Muscle of back (tissue), 13 donors: Measurements from ENCODE around the gene SLC22A13. TPM values are rescaled to one million over a fixed set of nuclear protein-coding genes. Genes with fewer than 3 reads are reported as not detected.
"Not testable (repeated sequence)": the region's sequence is repeated elsewhere in the genome, so short reads cannot be mapped to it uniquely, and the experiment has no call there.

Experiments used
- DNase-seq, 3 donors: peaks; one replicate each; pipeline versions ENCODE4 v3.0.0 to v3.0.0-alpha.2; 2013
- long read RNA-seq, 9 donors: transcript quantifications; one replicate each; lab custom pipeline, GENCODE V29; 2026
- polyA plus RNA-seq, 10 donors: library from polyadenylated mRNA; unstranded; fragments of 120-200 nt; gene quantifications; one replicate each; pipeline ENCODE4 v1.2.1, GENCODE V29; 2013; ENCODE audit not compliant: insufficient read length in 10 of 10

The SLC22A13 gene, protein sequence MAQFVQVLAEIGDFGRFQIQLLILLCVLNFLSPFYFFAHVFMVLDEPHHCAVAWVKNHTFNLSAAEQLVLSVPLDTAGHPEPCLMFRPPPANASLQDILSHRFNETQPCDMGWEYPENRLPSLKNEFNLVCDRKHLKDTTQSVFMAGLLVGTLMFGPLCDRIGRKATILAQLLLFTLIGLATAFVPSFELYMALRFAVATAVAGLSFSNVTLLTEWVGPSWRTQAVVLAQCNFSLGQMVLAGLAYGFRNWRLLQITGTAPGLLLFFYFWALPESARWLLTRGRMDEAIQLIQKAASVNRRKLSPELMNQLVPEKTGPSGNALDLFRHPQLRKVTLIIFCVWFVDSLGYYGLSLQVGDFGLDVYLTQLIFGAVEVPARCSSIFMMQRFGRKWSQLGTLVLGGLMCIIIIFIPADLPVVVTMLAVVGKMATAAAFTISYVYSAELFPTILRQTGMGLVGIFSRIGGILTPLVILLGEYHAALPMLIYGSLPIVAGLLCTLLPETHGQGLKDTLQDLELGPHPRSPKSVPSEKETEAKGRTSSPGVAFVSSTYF
- polyA plus RNA-seq, result under 1 TPM in 7 of 10 donors, not detected in 3; 0.08 to 0.26 (median 0.18) TPM
- long read RNA-seq, donor 1, result 0 reads
- long read RNA-seq, donor 2, result 0 reads
- long read RNA-seq, donor 3, result 0 reads
- long read RNA-seq, donor 4, result 0 reads
- long read RNA-seq, donor 5, result 0 reads
- long read RNA-seq, donor 6, result 0 reads
- long read RNA-seq, donor 7, result 0 reads
- long read RNA-seq, donor 8, result 0 reads
- long read RNA-seq, donor 9, result 0 reads

DNA sequence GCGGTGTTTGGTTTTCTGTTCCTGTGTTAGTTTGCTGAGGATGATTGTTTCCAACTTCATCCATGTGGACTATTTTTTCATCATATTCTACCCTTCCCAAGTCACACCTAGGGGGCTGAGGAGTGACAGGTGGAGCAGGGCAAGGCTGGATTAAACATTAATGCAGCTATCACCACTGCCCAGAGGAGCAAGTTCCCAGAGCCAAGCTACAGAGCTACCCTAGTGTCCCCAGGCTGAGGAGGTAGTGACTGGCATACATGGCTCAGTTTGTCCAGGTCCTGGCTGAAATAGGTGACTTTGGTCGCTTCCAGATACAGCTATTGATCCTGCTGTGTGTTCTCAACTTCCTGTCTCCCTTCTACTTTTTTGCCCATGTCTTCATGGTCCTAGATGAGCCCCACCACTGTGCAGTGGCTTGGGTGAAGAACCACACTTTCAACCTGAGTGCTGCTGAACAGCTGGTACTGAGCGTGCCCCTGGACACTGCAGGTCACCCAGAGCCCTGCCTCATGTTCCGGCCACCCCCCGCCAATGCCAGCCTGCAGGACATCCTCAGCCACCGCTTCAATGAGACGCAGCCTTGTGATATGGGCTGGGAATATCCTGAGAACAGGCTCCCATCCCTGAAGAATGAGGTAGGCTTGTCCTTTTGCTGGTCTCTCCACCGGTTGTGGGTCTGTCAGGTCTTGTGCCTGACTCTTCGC is at the start of gene SLC22A13:
Gene SLC22A13 (plus strand): TSS at position 209 of the 704 bp plus-strand sequence. CDS start 49 bp downstream, at position 258.
- DNase-seq, result no peak

DNA sequence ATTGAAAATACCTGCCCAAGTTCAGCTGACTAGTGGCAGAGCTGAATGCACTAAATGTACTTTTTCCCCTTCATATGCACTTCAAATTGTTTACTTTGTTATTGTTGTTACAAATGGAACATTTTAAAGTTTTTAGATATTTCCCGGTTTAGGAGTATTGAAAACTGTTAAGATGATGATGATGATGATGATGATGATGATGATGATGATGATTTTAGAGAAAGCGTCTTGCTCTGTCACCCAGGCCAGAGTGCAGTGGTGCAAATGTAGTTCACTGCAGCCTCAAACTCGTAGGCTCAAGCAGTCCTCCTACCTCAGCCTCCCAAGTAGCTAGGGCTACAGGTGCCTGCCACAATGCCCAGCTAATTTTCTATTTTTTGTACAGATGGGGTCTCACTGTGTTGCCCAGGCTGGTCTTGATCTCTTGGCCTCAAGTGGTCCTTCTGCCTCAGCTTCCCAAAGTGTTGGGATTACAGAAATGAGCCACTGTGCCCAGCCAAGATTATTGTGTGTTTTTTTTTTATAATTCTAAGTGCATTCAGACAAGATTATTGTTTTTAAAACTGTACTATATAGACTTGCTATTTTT is 45.9 kb upstream of the SLC22A13 start:
- DNase-seq, result no peak

DNA sequence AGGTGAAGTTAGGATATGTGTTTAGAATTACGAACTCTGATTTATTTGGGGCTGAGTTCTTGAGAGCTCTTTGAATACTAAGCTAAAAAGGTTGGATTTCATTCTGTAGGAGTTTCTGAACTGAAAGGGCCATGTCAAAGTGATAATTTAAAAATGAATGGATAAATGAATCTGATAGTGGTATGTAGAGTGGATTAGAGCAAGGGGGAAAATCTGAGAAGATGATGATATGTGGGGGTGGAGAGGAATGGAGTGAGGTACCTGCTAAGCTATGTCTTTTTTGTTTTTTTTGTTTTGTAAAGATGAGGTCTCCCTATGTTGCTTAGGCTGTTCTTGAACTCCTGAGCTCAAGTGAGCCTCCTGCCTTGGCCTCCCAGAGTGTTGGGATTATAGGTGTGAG is 44.6 kb upstream of the SLC22A13 start:
- no peak for DNase-seq

DNA sequence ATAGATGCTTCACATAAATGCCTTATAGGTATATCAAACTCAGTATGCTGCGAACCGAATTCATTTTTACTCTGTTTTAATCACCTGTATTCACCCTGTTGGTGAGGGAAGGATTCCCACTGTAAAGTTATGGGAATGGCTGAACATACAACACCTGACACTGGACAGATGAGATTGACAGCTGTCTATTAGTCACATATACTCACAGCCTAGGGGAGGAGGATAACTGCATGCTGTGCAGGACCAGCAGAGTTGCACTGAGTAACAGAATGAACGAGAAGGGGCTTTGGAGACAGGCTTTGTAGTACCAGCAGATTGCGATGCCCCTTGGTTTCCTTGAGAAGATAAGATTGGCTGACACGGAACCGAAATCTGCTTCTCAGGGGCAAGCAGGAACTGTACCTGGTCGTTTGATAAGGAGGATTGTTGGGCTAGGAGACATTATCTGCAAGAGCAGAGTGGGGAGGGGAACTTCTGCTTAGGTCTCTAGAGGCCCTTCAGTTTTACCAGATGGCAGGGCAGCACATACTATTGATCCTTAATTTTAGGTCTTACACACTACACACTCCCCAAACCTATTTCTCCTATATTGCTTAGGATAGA is 43.5 kb upstream of the SLC22A13 start:
- no peak for DNase-seq

DNA sequence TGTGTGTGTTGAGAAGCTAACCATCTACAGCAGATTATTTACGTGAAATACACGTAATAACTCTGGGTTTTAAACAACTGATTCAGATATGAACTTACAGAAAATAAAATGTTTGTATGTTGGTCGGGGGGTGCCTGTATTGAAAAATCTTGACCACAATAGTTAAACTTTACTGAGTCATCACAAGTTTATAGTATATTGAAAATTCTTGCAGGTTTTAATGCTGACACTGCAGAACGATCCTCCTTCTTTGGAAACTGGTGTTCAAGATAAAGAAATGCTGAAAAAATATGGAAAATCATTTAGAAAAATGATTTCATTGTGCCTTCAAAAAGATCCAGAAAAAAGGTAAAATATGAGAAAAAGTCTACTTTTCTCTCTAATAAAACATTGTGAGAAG is 41.3 kb upstream of the SLC22A13 start:
- DNase-seq, result no peak

DNA sequence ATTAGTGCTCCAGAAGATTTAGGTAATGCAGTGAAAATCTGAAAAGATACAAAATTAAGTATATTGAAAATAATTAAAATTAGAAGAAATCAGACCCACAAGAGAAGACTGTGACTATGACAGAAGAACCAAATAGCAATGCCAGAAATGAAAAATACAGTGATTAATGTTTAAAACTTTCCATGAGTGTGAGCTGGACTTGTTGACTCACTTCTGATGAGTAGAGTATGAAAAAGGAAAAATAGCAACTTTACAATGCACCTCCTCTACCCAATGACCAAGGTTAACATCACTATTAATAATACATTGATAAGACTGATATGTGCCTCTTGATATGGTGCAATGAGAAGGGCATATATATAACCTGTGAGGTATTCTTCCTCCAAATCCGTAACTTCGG is 39.3 kb upstream of the SLC22A13 start:
- no peak for DNase-seq

DNA sequence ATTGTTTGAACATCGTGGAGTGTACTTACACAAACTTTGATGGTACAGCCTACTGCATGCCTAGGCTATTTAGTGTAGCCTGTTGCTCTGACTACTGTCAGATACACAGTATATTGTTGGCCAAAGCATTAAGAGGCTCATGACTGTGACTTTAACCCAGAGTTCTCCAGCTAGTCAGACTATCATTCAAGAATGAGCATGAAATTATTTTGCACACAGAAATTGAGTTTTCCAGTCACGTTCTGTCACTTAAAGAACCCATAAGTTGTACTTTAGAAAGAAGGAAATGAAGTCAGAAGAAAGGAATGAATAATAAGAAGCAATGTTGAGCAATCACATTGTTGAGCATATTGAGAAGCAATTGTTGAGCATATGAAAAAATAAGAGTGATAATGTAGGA is 37.6 kb upstream of the SLC22A13 start:
- DNase-seq, result peak in 2 of 3 donors; percentile 16 to 52

DNA sequence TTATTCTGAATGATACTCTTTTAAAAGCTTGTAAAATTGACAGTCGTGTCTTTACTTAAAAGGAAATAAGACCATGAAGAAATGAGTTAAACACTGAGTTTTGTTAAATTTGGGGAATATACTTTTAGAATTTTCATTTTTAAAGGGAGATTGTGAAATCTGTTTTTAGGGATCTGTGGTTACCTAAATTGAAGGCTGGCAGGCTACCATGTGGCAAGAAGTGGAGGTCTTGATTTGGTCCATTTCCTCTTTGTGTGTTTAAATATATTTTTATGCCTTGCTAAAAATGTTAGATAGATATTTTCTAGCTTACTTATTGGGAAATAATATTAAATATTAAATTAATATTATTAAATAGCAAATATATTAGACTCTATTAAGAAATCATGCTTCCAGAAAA is 36.6 kb upstream of the SLC22A13 start:
- no peak for DNase-seq

DNA sequence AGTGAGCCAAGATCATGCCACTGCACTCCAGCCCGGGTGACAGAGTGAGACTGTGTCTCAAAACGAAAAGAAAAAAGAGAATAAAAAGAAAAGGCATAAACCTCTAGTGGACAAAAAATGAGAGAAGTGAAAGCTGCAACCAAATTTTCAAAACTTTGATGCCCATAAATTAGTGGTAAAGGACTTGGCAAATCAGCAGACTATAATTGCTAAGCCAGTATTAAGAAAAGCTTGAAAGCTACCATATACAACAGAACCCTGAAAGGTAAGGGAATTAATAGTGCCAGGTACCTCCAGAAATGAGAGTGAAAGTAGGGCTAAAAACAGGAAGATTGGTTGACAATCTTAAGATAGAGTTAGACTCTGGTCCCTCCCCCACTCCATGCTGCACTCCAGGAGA is 32.9 kb upstream of the SLC22A13 start:
- no peak for DNase-seq

DNA sequence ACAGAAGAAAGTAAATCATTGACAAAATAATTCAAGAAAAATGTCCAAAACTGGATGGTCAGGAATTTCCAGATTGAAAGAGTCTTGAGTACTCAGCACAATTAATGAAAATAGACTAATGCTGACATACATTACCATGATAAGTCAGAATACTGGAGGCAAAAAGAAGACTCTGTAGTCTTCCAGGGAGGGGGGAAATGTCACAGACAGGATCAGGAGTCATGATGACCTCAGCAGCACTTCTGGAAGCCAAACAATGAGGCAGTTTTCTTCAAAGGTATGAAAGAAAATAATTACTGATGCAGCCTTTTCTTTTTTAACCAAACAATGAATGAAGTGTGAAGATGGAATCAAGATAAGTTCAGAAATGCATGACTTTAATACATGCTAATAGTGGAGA is 30.1 kb upstream of the SLC22A13 start:
- DNase-seq, result no peak

DNA sequence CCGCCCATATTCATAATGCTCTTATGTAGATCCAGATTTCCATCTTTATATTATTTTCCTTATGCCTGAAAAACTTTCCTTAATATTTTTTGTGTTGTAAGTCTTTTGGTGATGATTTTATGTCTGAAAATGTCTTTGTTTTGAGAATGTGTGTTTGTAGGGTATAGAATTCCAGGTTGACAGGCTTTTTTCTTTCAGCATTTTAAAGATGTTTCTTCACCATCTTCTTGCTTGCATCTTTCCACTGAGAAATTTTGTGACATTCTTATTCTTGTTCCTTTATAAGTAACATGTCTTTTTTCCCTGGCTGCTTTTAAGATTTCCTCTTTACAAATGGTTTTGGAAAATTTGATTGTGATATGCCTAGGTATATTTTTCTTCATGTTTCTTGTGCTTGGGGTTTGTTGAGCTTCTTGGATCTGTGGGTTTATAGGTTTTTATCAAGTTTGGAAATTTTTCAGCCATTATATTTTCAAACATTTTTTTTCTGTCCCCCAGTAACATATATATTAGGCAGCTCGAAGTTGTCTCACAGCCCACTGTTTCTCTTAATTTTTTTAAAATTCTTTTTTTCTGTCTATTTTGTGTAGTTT is 27.1 kb upstream of the SLC22A13 start:
- no peak for DNase-seq

DNA sequence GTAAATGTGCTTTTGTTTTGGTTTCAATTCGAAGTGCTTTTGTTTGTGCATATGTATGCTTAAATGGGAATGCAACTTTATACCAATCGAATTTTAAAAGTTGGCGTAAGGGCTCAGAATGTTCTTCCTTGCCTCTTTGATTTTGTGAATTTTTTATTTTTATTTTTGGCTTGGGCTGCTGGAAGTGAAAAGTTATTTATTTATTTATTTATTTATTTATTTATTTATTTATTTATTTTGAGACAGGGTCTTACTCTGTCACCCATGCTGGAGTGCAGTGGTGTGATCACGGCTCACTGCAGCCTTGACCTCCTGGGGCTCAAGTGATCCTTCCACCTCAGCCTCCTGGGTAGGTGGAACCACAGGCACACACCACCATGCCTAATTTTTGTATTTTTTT is 22.8 kb upstream of the SLC22A13 start:
- DNase-seq, result not testable (repeated sequence)

DNA sequence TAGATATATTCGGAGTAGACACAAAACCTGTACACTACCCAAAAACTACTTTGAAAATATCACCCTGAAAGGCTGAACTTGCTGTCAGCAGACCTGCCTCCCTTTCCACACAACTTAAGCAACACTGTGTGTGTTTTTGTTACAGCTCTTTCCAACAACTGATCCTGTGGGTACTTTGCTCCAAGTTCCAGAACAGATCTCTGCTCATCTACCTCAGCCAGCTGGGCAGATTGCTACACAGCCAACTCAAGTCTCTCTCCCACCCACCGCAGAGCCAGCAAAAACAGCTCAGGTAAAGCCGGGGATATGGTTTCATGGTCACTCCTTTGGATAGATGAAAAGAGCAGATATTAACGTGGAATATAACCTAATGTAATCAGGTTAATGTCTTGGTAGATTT is 19.7 kb upstream of the SLC22A13 start:
- DNase-seq, result no peak

DNA sequence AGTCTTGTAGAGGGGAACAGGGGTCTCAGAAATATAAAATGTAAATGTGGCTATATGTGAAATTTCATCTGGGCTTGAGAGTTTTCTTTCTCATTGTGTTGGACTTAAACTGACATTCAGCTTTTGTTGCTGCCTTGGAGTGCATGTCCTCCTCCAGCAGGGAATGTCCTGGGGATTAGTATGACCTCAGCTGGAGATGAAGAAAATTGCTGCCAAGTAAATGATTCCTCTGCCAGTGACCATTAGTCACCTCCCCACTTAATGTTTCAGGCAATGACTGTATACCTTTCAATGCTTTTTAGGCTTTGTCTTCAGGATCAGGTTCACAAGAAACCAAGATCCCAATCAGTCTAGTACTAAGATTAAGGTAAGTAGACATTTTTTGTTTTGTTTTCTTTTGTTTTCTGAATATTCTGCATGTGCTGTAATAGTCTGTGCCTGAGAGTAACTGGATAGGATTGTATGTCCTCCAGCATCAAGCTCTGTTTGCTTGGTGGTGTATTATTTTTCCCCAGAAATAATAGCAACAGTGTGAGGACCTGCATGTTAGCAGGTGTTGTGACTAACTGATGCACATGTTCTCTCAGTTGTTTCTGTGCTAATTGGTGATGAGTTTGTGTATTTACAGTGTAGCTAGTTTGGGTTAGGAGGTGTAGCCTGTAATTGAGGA is 18.1 kb upstream of the SLC22A13 start:
- DNase-seq, result peak; percentile 66 to 75 (median 67)

DNA sequence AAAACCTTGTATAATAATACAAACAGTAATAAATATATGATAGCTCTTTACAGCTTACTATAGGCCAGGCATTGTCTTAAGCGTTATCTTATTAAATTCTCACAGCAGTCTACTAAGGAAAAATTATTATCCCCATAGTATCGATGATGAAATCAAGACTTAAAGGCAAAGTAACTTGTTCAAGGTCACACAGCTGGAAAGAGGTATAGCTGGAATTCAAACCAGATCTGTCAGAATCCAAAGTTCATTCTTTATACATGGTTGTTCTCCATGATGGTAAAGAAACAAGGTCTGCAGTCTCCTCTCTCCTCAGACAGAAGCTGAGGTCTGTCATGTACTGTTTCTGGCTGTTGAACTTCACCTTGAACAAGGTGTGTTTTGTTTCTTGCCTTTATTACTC is 15.4 kb upstream of the SLC22A13 start:
- DNase-seq, result no peak

DNA sequence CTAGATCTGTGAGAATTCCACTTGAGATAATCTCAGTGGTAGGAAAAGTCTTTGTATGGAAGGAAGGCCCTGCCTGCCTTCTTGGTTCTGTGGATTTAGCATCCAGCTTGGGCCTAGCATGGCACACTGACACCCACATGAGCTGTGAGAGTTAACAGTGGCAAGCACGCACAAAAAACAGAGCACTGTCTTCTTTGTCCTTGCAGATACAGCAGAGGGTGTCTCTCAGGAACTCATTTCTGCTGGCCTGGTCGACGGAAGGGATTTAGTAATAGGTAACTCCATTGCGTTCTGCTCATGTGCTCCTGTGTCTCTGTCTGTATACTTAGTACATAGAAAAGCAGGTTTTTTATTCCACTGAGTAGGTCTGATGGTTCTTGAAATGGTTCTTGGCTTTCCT is 14.4 kb upstream of the SLC22A13 start:
- no peak for DNase-seq

DNA sequence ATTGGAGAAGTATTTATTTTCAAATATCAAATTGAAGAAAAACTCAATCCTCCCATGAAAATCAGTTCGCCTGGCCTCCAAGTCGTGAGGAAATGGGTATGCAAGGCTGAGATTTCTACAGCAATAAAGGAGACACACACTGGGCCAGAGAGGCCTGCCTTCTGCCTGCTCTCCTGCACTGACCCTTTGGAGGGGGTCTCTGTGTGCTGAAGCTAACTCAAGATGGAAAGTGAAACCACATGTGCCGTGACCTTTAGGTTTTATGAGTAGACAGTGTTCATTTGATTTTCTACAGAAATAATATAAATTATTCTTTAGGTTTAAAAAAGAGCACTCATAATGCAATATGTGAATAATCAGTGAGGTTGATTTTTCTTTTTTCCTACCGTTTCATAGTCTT is 11.9 kb upstream of the SLC22A13 start:
- DNase-seq, result no peak

DNA sequence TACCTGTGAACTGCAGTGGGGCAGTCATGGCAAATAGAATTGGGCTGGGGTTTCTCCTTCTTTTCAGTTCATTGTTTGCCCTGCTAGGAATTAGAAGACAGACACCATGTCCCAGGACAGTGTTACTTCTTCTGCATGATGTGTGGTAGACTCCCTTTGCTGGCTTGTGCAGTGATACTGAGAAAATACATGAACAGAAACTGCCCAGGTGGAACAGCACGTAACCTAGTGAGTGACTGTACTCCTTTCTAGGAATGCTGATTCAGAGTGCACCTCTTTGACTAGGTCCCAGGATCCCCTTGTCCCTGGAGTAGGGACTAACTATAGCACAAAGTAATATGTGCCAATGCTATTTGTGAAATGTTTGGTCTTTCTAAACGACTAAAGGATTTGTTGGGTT is 10.7 kb upstream of the SLC22A13 start:
- DNase-seq, result no peak

DNA sequence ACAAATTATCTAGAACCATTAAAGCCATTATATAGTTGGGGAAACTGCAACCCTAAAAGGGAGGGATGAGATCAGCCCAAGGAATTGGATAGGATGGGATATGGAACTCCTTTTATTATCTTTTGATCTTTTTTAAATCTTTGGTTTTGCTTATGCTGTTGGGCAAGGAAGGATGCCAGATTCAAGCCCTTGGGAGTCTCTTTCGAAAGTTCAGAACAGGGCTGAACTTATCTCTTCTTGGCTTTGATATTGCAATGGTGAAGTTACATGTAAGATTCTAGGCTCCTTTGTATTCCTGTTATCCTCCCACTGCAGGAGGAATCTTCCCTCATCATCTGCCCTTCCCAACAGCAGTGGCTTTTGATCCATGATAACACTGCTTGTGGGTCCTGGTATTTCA is 10.0 kb upstream of the SLC22A13 start:
- no peak for DNase-seq

DNA sequence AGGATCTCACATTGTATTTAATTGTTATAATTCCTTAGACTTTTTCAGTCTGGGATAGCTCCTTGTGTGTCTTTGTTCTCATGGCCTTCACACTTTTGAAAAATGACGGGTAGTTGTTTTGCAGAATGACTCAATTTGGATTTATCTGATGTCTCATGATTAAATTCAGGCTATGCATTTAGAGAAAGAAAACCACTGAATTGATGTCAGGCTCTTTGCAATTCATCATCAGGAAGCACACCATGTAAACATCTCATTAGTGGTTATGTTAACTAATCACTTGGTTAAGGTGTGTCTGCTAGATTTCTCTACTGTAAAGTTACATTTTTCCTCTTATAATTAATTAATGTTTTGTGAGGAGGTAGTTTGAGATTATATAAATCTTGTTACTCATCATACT is 8.0 kb upstream of the SLC22A13 start:
- no peak for DNase-seq

DNA sequence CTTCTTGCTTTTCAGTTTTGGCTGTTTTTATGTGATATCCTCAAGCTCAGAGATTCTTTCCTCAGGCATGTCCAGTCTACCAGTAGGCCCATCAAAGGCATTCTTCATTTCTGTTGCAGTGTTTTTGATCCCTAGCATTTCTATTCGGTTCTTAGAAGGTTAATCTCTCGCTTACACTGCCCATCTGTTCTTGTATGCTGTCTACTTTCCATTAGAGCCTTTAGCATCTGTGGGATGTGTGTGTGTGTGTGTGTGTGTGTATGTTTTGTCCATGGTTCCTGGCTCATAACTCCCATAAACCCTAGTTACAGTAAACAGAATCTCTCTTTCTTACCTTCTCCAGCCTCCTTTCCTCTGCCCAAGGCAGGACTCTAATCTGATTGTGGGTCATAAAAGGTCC is 5.1 kb upstream of the SLC22A13 start:
- no peak for DNase-seq
